Caco-2 (cell line): Measurements from ENCODE around the gene SHC1. TPM values are rescaled to one million over a fixed set of nuclear protein-coding genes. Genes with fewer than 3 reads are reported as not detected.
A peak's percentile ranks its signal among the peaks of the same experiment; 100 is the strongest.

Experiments used
- BruUV-seq: library from RNA; stranded (reverse); fragments of 400-500 nt; replicated peaks from 2 replicates; lab custom pipeline; 2021; lab: Mats Ljungman, UMichigan
- CTCF ChIA-PET: fragments of 300-600 bp; sonication (Branson Sonifier 250); formaldehyde crosslinking; loops from one replicate; lab custom pipeline; 2022; ENCODE audit warnings: antibody characterized with exemption; lab: Charles Lee
- POLR2A ChIA-PET: fragments of 300-600 bp; sonication (Branson Sonifier 250); formaldehyde crosslinking; loops from one replicate; lab custom pipeline; 2022; ENCODE audit warnings: antibody characterized with exemption; lab: Charles Lee
- DNase-seq, 2 experiments: peaks; one replicate each; pipeline versions ENCODE4 v3.0.0 to v3.0.0-alpha.2; 2020 to 2022
- H3K27me3 ChIP-seq: replicated peaks from 2 replicates; pipeline ENCODE4 v1.6.0; 2011; ENCODE audit warnings: low read length; ENCODE audit not compliant: control insufficient read depth, insufficient read depth
- H3K36me3 ChIP-seq: 2 replicates; pipeline ENCODE4 v1.5.1; 2011; ENCODE audit warnings: low read length; ENCODE audit not compliant: control insufficient read depth, insufficient read depth
- H3K4me1 ChIP-seq: fragments of 250-450 bp; sonication (Bioruptor Pico); 2 replicates; pipeline ENCODE4 v1.5.1; 2020; ENCODE audit warnings: mild to moderate bottlenecking
- H3K4me3 ChIP-seq: 2 replicates; pipeline ENCODE4 v1.5.1; 2011; ENCODE audit warnings: low read depth, mild to moderate bottlenecking, control low read depth, low read length
- H3K9me3 ChIP-seq: fragments of 250-450 bp; sonication (Bioruptor Pico); 2 replicates; pipeline ENCODE4 v1.5.1; 2020; ENCODE audit warnings: mild to moderate bottlenecking, moderate library complexity
- H3K27ac Mint-ChIP-seq: one replicate; pipeline ENCODE4 v1.8.0; 2022; ENCODE audit warnings: mixed read lengths; ENCODE audit not compliant: unreplicated experiment
- H3K27me3 Mint-ChIP-seq: one replicate; pipeline ENCODE4 v1.8.0; 2022; ENCODE audit warnings: mixed read lengths; ENCODE audit not compliant: insufficient read depth, unreplicated experiment
- H3K36me3 Mint-ChIP-seq: one replicate; pipeline ENCODE4 v1.8.0; 2022; ENCODE audit warnings: mild to moderate bottlenecking, mixed read lengths; ENCODE audit not compliant: insufficient read depth, unreplicated experiment
- H3K4me1 Mint-ChIP-seq: one replicate; pipeline ENCODE4 v1.8.0; 2022; ENCODE audit warnings: low read depth, mixed read lengths; ENCODE audit not compliant: unreplicated experiment
- H3K4me3 Mint-ChIP-seq: one replicate; pipeline ENCODE4 v1.8.0; 2022; ENCODE audit warnings: mild to moderate bottlenecking, moderate library complexity, mixed read lengths; ENCODE audit not compliant: unreplicated experiment
- H3K9me3 Mint-ChIP-seq: one replicate; pipeline ENCODE4 v1.8.0; 2022; ENCODE audit warnings: mixed read lengths; ENCODE audit not compliant: unreplicated experiment
- intact Hi-C: fragments of 100-400 bp; cut with micrococcal nuclease; formaldehyde crosslinking; loops from one replicate; pipeline ENCODE4 v1.10.0; 2022; ENCODE audit not compliant: unreplicated experiment
- total RNA-seq: library from RNA; stranded (reverse); gene quantifications from 2 replicates; pipeline ENCODE4 v1.2.3, GENCODE V29; 2022
- TF ChIP-seq, protein P1 (sequence below), 2 experiments: fragments of 200-600 bp in 1 of 2; IDR thresholded peaks; 1 replicate in 1 of 2; 2 replicates in 1 of 2; pipeline versions ENCODE4 v1.5.1 to v1.8.0; 2011 to 2022; ENCODE audit warnings: antibody characterized with exemption in 1 of 2, control low read depth in 1 of 2, inconsistent platforms in 1 of 2, low read depth in 1 of 2, low read length in 1 of 2, mild to moderate bottlenecking in 1 of 2, moderate library complexity in 1 of 2; ENCODE audit not compliant: insufficient read depth in 1 of 2, severe bottlenecking in 1 of 2, unreplicated experiment in 1 of 2

SHC1 gene
- total RNA-seq, 1 experiment from 2014 or later = 59.6 TPM

DNA sequence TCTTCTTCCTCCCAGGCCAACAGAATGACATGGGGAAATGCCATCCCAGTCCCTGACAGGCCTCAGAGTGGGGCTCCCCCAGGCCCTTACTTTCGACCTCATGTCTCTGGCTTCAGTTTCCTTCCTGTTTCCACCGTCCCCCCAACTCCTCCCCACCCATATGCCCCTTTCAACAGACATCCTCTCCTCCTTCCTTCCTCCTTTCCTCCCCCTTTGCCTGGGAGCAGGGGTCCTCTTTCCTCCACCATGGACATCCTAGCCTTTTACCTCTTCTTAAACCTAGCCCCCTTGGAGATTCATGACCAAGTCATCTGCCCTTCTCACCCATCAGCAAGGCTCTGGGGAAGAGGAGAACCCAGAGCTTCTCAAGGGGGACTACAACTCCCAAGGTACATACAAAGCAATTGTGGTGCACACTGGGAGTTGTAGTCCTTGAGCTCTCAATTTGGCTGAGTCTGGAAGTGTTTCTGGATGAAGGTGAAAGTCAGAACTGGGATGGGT is 36.1 kb upstream of the SHC1 start:
- BruUV-seq = no TSS peak
- peaks cover 32% of the 10 kb centered on the region for H3K36me3 Mint-ChIP-seq
- intact Hi-C loops = no loop called here

DNA sequence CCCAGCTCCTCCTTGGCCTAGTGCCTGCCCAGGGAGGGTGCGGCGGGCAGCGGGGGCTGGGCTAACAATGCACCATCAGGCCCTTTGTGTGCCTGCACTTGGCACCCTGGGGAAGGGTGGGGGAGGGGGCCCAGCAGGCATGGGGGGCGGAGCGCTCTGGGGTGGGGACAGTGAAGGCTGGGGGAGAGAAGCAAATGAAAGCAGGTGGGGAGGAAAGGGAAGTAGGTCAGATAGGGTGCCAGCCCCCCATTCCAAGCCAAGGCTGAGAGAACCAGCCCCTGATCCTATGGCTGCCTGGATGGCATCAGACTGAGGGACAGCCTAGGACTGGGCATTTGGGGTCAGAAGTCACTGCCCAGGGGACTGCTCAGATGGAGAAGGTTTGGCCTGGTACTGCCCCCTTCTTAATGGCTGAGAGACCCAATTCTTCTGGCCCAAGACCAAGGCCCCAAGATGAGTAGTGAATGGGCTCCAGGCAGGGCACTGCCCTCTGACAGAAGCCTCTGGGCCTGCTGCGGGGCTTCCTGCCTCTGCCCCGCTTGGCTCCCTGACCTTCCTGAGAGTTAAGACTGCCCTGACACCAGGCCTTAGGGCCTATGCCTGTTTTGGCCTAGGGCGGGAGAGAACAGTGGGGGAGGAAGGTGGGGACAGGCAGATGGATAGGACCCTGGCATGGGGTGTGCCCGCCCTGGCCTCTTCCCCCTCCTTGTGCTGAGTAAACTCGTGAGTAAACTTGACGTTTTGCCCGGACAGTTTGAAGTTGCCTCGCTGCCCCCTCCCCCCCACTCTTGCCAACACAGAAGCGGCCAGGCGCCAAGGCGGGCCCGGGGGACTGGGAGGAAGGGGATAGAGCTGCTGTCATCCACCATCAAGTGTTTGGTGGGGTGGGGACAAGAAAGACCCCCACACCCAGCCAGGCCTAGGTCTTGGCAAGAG is 34.8 kb upstream of the SHC1 start:
- peaks cover 4% of the 10 kb centered on the region for H3K36me3 ChIP-seq
- no peaks in the 10 kb centered on the region for H3K9me3 Mint-ChIP-seq
- H3K27me3 Mint-ChIP-seq = no peaks in the 10 kb centered on the region
- peaks cover 53% of the 10 kb centered on the region for H3K4me1 ChIP-seq
- peaks cover 44% of the 10 kb centered on the region for H3K36me3 Mint-ChIP-seq
- H3K4me3 ChIP-seq = no peak overlapping the region
- no TSS peak for BruUV-seq
- no peak for DNase-seq
- no peaks in the 10 kb centered on the region for H3K9me3 ChIP-seq
- peak overlapping the region; percentile 71 for H3K27ac Mint-ChIP-seq
- intact Hi-C loops = no loop called here
- TF ChIP-seq, protein P1, sequence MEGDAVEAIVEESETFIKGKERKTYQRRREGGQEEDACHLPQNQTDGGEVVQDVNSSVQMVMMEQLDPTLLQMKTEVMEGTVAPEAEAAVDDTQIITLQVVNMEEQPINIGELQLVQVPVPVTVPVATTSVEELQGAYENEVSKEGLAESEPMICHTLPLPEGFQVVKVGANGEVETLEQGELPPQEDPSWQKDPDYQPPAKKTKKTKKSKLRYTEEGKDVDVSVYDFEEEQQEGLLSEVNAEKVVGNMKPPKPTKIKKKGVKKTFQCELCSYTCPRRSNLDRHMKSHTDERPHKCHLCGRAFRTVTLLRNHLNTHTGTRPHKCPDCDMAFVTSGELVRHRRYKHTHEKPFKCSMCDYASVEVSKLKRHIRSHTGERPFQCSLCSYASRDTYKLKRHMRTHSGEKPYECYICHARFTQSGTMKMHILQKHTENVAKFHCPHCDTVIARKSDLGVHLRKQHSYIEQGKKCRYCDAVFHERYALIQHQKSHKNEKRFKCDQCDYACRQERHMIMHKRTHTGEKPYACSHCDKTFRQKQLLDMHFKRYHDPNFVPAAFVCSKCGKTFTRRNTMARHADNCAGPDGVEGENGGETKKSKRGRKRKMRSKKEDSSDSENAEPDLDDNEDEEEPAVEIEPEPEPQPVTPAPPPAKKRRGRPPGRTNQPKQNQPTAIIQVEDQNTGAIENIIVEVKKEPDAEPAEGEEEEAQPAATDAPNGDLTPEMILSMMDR (IDR thresholded peaks at IDR 0.05; ENCODE audit: insufficient read depth in 1 of 2, low read depth in 1 of 2, low read length in 1 of 2, severe bottlenecking in 1 of 2, unreplicated experiment in 1 of 2) = no peak
- ChIA-PET CTCF (interaction anchor here (1.9 to 3.2 kb wide), 2 partner anchors 12 kb away, joined by 16 to 18 read pairs; no protein-coding TSS in a partner anchor), POLR2A (interaction anchor here (0.6 kb wide), 1 partner anchor 45 kb away, joined by 3 read pairs; no protein-coding TSS in a partner anchor)
- peak overlapping the region; percentile 96 for H3K4me3 Mint-ChIP-seq
- no peaks in the 10 kb centered on the region for H3K27me3 ChIP-seq
- peaks cover 25% of the 10 kb centered on the region for H3K4me1 Mint-ChIP-seq

More for the DNA sequence above, 36.1 kb upstream of the SHC1 start:
- ChIA-PET POLR2A (interaction anchor here (1.2 kb wide), 1 partner anchor 11 kb away, joined by 4 read pairs; no protein-coding TSS in a partner anchor), CTCF (interaction anchor here (0.6 to 1.9 kb wide), 3 partner anchors 11 to 141 kb away, joined by 3 to 18 read pairs (median 6); no protein-coding TSS in a partner anchor)
- Histone ChIP-seq H3K4me1 (peaks cover 55% of the 10 kb centered on the region), H3K36me3 (peaks cover 4% of the 10 kb centered on the region), H3K27me3 (no peaks in the 10 kb centered on the region), H3K4me3 (no peak overlapping the region), H3K9me3 (no peaks in the 10 kb centered on the region)
- Mint-ChIP-seq H3K4me3 (peak overlapping the region; percentile 3), H3K27ac (peak overlapping the region; percentile 71), H3K4me1 (peaks cover 25% of the 10 kb centered on the region), H3K27me3 (no peaks in the 10 kb centered on the region), H3K9me3 (no peaks in the 10 kb centered on the region)
- TF ChIP-seq, protein P1 (IDR thresholded peaks at IDR 0.05; ENCODE audit: insufficient read depth in 1 of 2, low read depth in 1 of 2, low read length in 1 of 2, severe bottlenecking in 1 of 2, unreplicated experiment in 1 of 2) = no peak
- DNase-seq = no peak

DNA sequence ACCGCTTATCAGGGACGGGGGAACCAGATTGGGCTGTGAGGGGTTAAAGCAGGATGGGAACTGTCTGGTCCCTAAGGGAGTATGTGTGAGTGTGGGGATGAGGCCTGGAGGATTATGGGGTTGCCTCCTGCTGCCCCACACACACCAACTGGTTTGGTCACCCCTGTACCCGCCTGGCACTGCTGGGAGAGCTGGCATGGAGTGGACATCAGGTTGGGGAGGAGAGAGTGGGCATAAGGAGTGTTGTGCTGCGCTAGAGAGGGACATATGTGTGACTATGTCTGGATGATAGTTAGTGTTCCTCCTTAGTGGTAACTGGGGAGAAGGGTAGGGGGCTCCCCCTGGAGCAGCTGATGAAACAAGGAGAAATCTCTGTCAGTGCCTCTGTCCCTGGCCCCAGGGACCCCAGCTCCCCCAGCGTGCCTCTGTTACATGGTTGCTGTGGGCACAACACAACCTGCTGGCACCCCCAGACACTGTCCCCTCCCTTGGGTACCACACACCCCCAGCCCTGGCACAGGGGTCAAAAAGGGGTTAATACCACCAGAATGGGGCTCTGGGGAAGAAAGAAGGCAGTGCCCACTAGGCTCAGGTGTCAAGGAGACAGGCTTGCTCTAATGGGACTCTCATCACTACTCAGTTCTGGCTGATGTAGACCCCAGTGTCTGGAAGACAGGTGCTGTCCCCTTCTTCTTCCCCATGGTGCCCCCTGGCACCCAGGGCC is 34.0 kb upstream of the SHC1 start:
- no peak for DNase-seq
- peaks cover 45% of the 10 kb centered on the region for H3K4me1 ChIP-seq
- peak overlapping the region; percentile 98 for H3K4me3 ChIP-seq
- no peaks in the 10 kb centered on the region for H3K27me3 Mint-ChIP-seq
- peak overlapping the region; percentile 96 for H3K4me3 Mint-ChIP-seq
- intact Hi-C loops = loop anchor here (5.0 kb wide), 2 partner anchors 78 to 123 kb away; partner anchors contain the start of gene EFNA1
- peaks cover 4% of the 10 kb centered on the region for H3K36me3 ChIP-seq
- H3K27me3 ChIP-seq = no peaks in the 10 kb centered on the region
- TF ChIP-seq, protein P1 (IDR thresholded peaks at IDR 0.05; ENCODE audit: insufficient read depth in 1 of 2, low read depth in 1 of 2, low read length in 1 of 2, severe bottlenecking in 1 of 2, unreplicated experiment in 1 of 2) = no peak
- POLR2A ChIA-PET = no interaction called here
- H3K36me3 Mint-ChIP-seq = peaks cover 47% of the 10 kb centered on the region
- H3K4me1 Mint-ChIP-seq = peaks cover 18% of the 10 kb centered on the region
- CTCF ChIA-PET = interaction anchor here (3.2 kb wide), 1 partner anchor 13 kb away, joined by 16 read pairs; no protein-coding TSS in a partner anchor
- no peaks in the 10 kb centered on the region for H3K9me3 ChIP-seq
- no peaks in the 10 kb centered on the region for H3K9me3 Mint-ChIP-seq
- peak overlapping the region; percentile 88 for H3K27ac Mint-ChIP-seq
- BruUV-seq = TSS peak; percentile 5
